NCI-H1092 treated with DMSO at 0.1 percent for 48 hours (cell line): ENCODE measurements around the gene TET2.

Experiments used
- DNase-seq: peaks from one replicate; lab custom pipeline; 2025; lab: John Stamatoyannopoulos, UW

TET2 gene

GRCh38 chr4:105184316-105184980, 37.8 kb downstream of the TET2 start:
- DNase-seq, result no peak

- DNase-seq, result no peak
Measured at GRCh38 chr4:105186701-105187161, 40.1 kb downstream of the TET2 start.

- no peak for DNase-seq
Measured at GRCh38 chr4:105189855-105190650, 43.4 kb downstream of the TET2 start.

GRCh38 chr4:105191621-105192210, 45.0 kb downstream of the TET2 start:
- DNase-seq, result no peak

GRCh38 chr4:105192474-105192873, 45.8 kb downstream of the TET2 start:
- no peak for DNase-seq

GRCh38 chr4:105192910-105193309, 46.2 kb downstream of the TET2 start:
- DNase-seq, result no peak

GRCh38 chr4:105193536-105193935, 46.9 kb downstream of the TET2 start:
- DNase-seq, result no peak

- no peak for DNase-seq
Measured at GRCh38 chr4:105194328-105195231, 47.9 kb downstream of the TET2 start.

GRCh38 chr4:105196523-105197145, 50.0 kb downstream of the TET2 start:
- DNase-seq, result no peak

GRCh38 chr4:105197777-105198176, 51.1 kb downstream of the TET2 start:
- no peak for DNase-seq

GRCh38 chr4:105198541-105198940, 51.9 kb downstream of the TET2 start:
- no peak for DNase-seq

- no peak for DNase-seq
Measured at GRCh38 chr4:105206214-105206613, 59.5 kb downstream of the TET2 start.

GRCh38 chr4:105207386-105207785, 60.7 kb downstream of the TET2 start:
- DNase-seq, result no peak

- DNase-seq, result no peak
Measured at GRCh38 chr4:105208561-105208960, 61.9 kb downstream of the TET2 start.

- DNase-seq, result no peak
Measured at GRCh38 chr4:105210916-105211315, 64.2 kb downstream of the TET2 start.

- DNase-seq, result no peak
Measured at GRCh38 chr4:105215609-105216313, 69.1 kb downstream of the TET2 start.

- no peak for DNase-seq
Measured at GRCh38 chr4:105225500-105225899, 78.8 kb downstream of the TET2 start.

GRCh38 chr4:105227054-105227453, 80.4 kb downstream of the TET2 start:
- DNase-seq, result no peak

GRCh38 chr4:105230287-105230686, 83.6 kb downstream of the TET2 start:
- DNase-seq, result no peak

- DNase-seq, result no peak
Measured at GRCh38 chr4:105232374-105232773, 85.7 kb downstream of the TET2 start.

GRCh38 chr4:105234582-105234981, 87.9 kb downstream of the TET2 start:
- DNase-seq, result no peak
